ENCODE measurements around the gene PATL2.
"Not testable (repeated sequence)": the region's sequence is repeated elsewhere in the genome, so short reads cannot be mapped to it uniquely, and the experiment has no call there.

Gene PATL2

DNA sequence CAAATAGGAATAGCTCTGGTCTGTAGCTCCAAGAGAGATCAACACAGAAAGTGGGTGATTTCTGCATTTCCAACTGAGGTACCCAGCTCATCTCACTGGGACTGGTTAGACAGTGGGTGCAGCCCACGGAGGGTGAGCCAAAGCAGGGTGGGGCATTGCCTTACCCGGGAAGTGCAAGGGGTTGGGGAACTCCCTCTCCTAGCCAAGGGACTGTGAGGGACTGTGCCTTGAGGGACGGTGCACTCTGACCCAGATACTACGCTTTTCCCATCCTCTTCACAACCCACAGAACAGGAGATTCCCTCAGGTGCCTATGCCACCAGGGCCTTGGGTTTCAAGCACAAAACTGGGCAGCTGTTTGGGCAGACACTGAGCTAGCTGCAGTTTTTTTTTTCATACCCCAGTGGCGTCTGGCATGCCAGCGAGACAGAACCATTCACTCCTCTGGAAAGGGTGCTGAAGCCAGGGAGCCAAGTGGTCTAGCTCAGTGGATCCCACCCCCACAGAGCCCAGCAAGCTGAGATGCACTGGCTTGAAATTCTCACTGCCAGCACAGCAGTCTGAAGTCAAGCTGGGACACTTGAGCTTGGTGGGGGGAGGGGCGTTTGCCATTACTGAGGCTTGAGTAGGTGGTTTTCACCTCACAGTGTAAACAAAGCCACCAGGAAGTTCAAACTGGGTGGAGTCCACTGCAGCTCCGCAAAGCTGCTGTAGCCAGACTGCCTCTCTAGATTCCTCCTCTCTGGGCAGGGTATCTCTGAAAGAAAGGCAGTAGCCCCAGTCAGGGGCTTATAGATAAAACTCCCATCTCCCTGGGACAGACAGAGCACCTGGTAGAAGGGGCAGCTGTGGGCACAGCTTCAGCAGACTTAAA lies 28.1 kb downstream of the PATL2 start:
- ATAC-seq, result peak; percentile 71
- H3K9me3 Mint-ChIP-seq, H3K27me3 Mint-ChIP-seq: not testable (repeated sequence)
- H3K4me1 Mint-ChIP-seq, result peaks cover 86% of the 10 kb centered on the region
- H3K36me3 Mint-ChIP-seq (ENCODE audit: low read depth), result peaks cover 20% of the 10 kb centered on the region
- H3K27ac Mint-ChIP-seq, result peak overlapping the region; percentile 67
- H3K4me3 Mint-ChIP-seq, result peak overlapping the region; percentile 60
- DNase-seq, result peak; percentile 79

DNA sequence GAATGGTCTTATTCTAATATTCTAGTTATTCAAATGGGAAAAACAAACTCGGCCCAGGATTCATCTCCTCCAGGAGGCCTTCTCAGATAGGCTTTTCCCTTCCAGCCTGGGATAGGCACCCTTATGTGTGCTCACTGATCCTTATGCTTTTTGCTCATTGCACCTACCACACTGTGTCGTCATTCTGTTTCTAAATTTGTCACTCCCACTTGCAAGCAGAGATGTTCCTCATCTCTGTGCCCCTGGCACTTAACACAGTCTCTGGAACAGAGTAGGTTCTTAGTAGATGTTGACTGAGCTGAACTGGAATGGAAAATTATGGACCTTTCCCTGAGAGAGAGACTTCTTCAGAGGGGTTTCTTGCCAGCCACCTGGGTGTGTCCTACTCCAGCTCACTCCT lies 28.9 kb downstream of the PATL2 start:
- Mint-ChIP-seq H3K4me3 (peak overlapping the region; percentile 60), H3K27ac (peak overlapping the region; percentile 67), H3K27me3 (no peaks in the 10 kb centered on the region), H3K9me3 (peaks cover 6% of the 10 kb centered on the region), H3K4me1 (peaks cover 87% of the 10 kb centered on the region), H3K36me3 (ENCODE audit: low read depth) (peaks cover 14% of the 10 kb centered on the region)
- ATAC-seq (peak; percentile 41), DNase-seq (no peak)

DNA sequence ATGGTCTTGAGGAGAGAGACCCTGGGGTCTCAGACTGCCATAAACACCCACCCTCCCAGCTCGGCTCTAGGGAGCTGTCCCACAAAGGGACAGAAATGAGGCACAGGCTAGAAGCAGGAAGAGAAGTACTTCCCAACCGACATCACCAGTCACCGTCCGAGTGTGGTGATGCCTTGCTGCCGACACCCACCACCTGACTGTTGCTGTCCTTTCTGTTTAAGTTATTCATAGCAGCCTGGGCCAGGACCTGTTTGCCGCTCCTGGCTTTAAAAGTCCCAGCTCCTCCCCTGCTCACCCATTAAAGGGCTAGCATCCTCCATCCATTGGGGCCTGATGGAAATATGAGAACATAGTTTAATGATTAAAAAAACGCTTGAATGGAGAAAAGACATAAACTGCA lies 34.4 kb downstream of the PATL2 start:
- H3K36me3 Mint-ChIP-seq (ENCODE audit: low read depth), result no peaks in the 10 kb centered on the region
- H3K27ac Mint-ChIP-seq, result peak overlapping the region; percentile 90
- ATAC-seq (peak; percentile 69), DNase-seq (peak; percentile 55)
- H3K27me3 Mint-ChIP-seq, result no peaks in the 10 kb centered on the region
- H3K4me1 Mint-ChIP-seq, result peaks cover 81% of the 10 kb centered on the region
- no peaks in the 10 kb centered on the region for H3K9me3 Mint-ChIP-seq
- H3K4me3 Mint-ChIP-seq, result peak overlapping the region; percentile 73

DNA sequence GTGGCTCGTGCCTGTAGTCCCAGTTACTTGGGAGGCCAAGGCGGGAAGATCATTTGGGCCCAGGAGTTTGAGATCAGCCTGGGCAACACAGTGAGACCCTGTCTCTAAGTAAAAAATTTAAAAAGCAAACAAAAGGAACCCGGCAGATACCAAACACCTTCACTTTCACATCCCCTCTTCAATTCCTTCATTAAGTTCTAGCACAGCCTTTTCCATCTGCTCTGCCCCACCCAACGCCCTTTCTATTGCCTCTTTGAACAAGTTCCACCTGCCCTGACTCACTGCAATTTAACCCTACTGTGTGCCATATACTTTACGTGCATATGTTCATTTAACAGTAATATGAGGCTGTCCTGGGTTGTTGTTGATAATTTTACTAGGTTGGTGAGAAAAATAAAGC lies 35.2 kb downstream of the PATL2 start:
- ATAC-seq (no peak), DNase-seq (no peak)
- H3K9me3 Mint-ChIP-seq, result no peaks in the 10 kb centered on the region
- H3K4me1 Mint-ChIP-seq, result peaks cover 82% of the 10 kb centered on the region
- no peaks in the 10 kb centered on the region for H3K36me3 Mint-ChIP-seq (ENCODE audit: low read depth)
- H3K27ac Mint-ChIP-seq, result peak overlapping the region; percentile 90
- peak overlapping the region; percentile 73 for H3K4me3 Mint-ChIP-seq
- H3K27me3 Mint-ChIP-seq, result no peaks in the 10 kb centered on the region

DNA sequence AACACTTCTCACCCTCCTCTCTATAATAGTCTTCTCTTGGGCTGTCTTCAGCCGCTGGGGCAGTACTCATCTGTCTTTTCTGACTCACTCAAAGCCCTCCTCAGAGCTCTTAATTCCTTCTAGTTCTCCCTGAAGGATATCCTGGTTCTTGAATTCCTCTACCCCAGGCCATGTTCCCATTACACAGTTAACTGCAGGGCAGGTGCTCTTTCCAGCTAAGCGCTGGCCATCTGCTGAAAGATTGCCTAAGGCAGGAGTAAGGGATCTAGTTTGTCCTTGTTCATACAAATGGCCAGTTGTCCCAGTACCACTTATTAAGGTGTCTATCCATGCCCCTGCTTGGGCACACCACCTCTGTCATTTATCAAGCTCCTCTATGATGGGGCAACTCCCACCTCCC lies 37.5 kb downstream of the PATL2 start:
- Mint-ChIP-seq H3K36me3 (ENCODE audit: low read depth) (no peaks in the 10 kb centered on the region), H3K9me3 (no peaks in the 10 kb centered on the region), H3K4me3 (no peak overlapping the region), H3K27ac (no peak overlapping the region), H3K27me3 (no peaks in the 10 kb centered on the region), H3K4me1 (peaks cover 84% of the 10 kb centered on the region)
- DNase-seq (no peak), ATAC-seq (no peak)

DNA sequence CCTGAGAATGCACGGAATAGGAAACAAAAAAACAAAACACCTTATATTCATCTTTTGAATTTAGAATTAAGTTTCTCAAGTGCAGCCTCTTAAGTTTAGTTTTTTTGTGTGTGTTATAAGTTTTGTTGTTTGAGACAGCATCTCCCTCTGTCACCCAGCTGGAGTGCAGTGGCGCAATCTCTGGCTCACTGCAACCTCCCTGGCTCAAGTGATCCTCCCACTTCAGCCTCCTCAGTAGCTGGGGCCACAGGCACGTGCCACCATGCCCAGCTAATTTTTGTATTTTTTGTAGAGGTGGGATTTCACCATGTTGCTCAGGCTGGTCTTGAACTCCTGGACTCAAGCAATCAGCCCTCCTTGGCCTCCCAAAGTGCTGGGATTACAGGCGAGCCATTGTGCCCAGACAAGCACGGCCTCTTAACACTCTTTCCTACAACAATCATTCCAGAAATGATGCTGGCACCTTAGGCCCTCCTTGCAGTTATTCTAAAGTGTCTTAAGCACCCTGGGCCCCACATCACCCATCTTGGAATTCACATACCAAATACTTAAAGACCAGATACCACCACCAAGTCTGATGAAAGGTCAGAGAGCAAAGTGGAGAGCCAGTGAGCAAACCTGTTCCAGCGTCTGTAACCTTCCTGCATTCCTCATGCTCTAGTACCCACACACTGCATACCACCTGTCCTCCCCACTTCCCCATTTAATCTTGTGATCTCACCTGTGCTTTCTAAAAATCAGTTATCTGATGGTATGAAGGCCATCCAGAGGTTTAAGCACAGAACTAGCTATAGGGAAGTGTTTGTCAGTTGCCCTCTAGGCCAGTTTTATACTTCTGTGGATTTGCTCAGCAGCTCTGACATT lies 40.8 kb downstream of the PATL2 start:
- Mint-ChIP-seq H3K4me1 (peaks cover 79% of the 10 kb centered on the region), H3K36me3 (ENCODE audit: low read depth) (no peaks in the 10 kb centered on the region)

DNA sequence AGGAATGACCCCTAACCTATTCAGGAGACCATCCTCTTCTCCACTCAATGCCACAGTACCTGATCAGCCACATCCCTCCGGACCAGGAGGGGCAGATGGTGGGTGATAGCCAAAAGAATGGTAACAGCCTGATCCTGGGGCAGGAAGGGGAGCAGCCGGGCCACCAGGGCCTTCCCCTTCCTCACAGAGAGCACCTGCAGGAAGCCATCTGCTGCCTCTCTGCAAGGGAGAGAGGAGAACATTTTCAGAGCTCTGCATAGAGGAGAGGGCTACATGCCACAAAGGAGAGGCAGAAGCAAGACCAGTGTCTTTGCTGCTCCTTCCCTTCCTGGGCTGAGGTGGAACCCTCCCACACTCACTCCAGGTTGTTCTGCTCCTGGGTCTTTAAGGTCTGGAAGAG lies 42.2 kb downstream of the PATL2 start:
- no peak overlapping the region for H3K27ac Mint-ChIP-seq
- no peaks in the 10 kb centered on the region for H3K9me3 Mint-ChIP-seq
- H3K27me3 Mint-ChIP-seq, result no peaks in the 10 kb centered on the region
- H3K4me3 Mint-ChIP-seq, result no peak overlapping the region
- ATAC-seq, result no peak
- H3K36me3 Mint-ChIP-seq (ENCODE audit: low read depth), result no peaks in the 10 kb centered on the region
- H3K4me1 Mint-ChIP-seq, result peaks cover 86% of the 10 kb centered on the region
- no peak for DNase-seq

More for the DNA sequence above, 40.8 kb downstream of the PATL2 start:
- H3K27ac Mint-ChIP-seq, result peak overlapping the region; percentile 77
- H3K27me3 Mint-ChIP-seq, result no peaks in the 10 kb centered on the region
- H3K4me3 Mint-ChIP-seq, result no peak overlapping the region
- DNase-seq, result no peak
- no peak for ATAC-seq
- no peaks in the 10 kb centered on the region for H3K9me3 Mint-ChIP-seq

DNA sequence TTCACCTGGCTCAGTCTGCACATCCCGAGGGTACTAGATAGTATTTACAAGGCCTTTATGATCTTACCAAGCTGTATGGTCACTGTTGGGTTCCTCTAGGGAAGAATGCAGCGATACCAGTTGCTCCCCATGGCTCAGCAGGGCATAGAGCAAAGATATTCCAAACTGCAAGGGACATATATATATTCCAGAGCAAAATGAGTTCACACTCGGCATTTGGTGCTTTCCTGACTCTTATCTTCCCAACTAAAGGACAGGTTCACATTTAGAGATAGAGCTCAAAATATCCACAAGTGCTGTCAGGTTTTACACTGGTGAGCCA lies 44.1 kb downstream of the PATL2 start:
- Mint-ChIP-seq H3K4me1 (peaks cover 76% of the 10 kb centered on the region), H3K36me3 (ENCODE audit: low read depth) (peaks cover 2% of the 10 kb centered on the region), H3K4me3 (peak overlapping the region; percentile 71), H3K27ac (peak overlapping the region; percentile 93), H3K9me3 (no peaks in the 10 kb centered on the region), H3K27me3 (no peaks in the 10 kb centered on the region)
- no peak for DNase-seq
- ATAC-seq, result no peak

DNA sequence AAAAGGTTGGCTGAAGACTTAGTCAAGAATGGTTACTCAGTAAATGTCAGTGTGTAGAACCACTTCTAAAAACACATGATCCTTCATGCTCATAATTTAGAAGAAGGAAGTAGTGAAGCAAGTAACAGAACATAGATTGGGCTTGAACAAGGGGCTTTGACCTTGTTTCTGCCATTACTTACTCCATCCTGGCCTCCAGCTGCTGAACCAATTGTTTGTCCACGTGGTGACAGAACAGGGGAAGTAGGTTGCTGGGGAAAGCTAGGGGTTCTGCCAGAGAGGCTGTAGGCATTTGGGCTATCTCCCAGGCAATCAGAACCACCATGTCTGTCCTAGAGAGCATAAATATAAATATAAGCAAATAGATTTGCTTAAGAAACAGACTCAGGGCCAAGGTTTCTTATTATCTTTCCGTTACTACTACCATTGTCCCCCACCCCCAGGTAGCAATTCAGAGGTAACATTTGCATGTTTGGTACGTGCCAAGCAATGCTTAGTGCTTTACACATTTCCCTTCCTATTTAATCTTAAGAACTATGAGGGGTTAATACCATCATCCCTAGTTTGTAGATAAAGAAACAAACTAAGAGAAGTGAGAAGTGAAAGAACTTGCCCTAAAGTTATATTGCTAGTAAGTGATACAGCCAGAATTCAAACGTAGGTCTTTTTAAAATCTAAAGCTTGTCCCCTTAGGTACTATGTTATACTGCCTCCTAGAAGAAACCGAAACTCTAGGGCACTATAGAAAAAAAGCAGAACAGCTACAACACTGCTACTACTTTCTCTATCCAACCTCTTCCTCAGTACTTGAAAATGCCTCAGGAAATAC lies 44.7 kb downstream of the PATL2 start:
- H3K36me3 Mint-ChIP-seq (ENCODE audit: low read depth), result peaks cover 2% of the 10 kb centered on the region
- H3K9me3 Mint-ChIP-seq, result no peaks in the 10 kb centered on the region
- peaks cover 76% of the 10 kb centered on the region for H3K4me1 Mint-ChIP-seq
- no peak for ATAC-seq
- H3K27ac Mint-ChIP-seq, result peak overlapping the region; percentile 93
- DNase-seq, result no peak
- H3K4me3 Mint-ChIP-seq, result peak overlapping the region; percentile 71
- no peaks in the 10 kb centered on the region for H3K27me3 Mint-ChIP-seq

DNA sequence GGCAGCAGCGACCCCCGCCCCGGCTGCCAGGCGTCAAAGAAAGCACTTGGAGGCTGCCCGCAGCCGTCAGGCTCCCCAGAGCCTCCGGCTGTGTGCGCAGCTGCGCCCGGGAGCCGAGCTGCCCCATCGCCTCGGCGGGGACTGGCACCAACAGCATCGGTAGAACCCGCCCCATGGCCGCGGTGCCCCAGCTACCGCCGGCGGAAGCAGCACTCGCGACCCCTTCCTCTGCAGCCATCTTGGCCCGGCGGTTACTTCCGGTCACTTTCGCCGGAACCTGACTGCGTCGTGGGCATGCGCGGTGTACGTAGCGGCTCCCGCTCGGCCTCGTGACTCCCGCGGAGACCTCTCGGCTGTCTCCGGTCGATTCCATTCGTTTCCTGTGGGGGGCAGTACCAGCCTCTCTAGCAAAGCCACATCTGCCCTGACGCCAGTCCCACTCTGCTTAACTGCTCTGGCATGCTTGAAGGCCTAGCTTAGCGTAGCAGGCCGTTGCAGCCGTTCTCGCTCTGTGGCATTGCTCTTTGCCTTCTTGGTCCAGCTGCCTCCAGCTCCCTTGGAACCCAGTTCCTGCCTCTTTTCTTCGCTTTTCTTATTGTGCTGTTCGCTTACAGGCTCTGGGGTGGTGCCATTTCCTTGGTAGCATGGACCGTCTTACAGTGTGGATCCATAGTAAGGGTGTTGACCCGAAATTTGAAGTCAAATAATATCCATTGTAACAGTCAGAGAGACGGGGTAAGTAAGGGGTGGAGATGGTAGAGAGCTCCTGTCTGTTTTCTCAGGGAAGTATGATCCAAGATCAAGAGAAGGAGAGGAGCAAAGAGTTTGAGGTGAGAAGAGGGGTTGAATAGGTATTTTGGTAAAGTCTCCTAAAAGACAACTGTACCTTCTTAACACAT lies 47.5 kb downstream of the PATL2 start, which contains the start of gene SPG11:
Gene SPG11, minus strand, starts transcription at position 253 of the 899 bp plus-strand sequence. Its CDS starts 15 bp downstream, at position 238.
- H3K4me3 Mint-ChIP-seq, result peak within 1 kb of the TSS; percentile 98
- H3K36me3 Mint-ChIP-seq (ENCODE audit: low read depth), result peaks cover 18% of the 10 kb centered on the region
- no peaks in the 10 kb centered on the region for H3K27me3 Mint-ChIP-seq
- peaks cover 67% of the 10 kb centered on the region for H3K4me1 Mint-ChIP-seq
- peak; percentile 98 for DNase-seq
- peak within 1 kb of the TSS; percentile 93 for H3K27ac Mint-ChIP-seq
- no peaks in the 10 kb centered on the region for H3K9me3 Mint-ChIP-seq
- ATAC-seq, result peak; percentile 92

DNA sequence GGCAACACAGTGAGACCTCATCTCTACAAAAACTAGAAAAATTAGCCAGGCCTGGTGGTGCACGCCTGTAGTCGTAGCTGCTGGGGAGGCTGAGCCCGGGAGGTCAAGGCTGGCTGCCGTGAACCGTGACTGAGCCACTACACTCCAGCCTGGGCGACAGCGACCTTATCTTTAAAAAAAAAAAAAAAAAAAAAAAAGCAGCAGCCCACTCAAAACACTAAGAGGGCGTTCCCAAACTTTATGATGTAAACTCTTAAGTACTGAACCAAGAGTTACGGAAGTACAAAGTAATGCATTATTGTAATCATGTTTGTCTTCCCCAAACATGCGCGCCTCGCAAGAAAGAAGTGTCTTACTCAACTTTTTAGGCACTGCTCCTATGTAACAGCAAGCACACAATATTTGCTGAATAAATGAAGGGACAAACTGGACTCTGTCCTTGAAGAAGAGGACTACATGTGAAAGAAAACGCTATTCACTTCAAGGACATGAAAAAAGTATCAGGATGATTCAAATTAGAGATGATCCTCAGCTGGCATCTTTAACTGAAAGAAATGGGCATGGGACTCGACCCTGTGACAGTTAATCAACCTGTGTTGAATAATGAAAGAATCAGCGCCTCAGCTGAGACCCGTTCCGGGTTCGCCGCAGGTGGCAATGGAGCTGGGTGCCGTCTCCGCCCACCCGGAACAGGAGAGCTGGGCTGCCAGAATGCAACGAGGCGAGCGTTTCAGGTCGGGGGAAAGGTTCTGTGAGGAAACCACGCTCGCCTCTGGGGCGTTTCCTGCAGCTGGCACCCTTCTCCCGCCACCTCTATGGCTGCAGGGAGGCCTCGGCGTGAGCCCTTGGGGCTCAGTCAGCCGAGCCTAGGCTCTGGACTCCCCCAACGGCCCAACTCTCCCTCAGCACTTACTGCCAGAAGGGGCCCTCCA lies 48.4 kb downstream of the PATL2 start:
- H3K36me3 Mint-ChIP-seq (ENCODE audit: low read depth), result peaks cover 19% of the 10 kb centered on the region
- no peaks in the 10 kb centered on the region for H3K27me3 Mint-ChIP-seq
- H3K9me3 Mint-ChIP-seq, result no peaks in the 10 kb centered on the region
- peak overlapping the region; percentile 98 for H3K4me3 Mint-ChIP-seq
- DNase-seq, result peak; percentile 84
- peaks cover 61% of the 10 kb centered on the region for H3K4me1 Mint-ChIP-seq
- H3K27ac Mint-ChIP-seq, result peak overlapping the region; percentile 93
- peak; percentile 64 for ATAC-seq

DNA sequence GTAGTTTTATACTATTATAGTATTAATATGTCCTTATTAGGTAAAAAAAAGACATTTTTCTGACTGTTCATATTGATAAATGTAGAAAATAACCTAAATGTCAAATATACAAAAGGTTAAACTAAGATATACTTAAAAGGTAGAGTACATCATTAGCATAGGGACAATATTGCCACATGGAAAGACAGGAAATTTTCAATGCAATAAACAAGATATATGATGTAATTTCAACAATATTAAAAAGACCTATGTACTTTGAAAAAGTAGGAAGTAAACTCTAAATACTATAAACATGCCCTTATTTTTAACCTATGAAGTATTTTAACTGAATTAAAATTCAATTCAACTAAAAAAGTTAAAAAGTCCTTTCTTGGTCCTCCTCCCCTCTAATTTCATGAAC lies 49.5 kb downstream of the PATL2 start:
- Mint-ChIP-seq H3K27ac (peak overlapping the region; percentile 78), H3K36me3 (ENCODE audit: low read depth) (peaks cover 28% of the 10 kb centered on the region), H3K4me1 (peaks cover 61% of the 10 kb centered on the region), H3K9me3 (no peaks in the 10 kb centered on the region), H3K4me3 (peak overlapping the region; percentile 98), H3K27me3 (no peaks in the 10 kb centered on the region)
- no peak for ATAC-seq
- DNase-seq, result no peak

DNA sequence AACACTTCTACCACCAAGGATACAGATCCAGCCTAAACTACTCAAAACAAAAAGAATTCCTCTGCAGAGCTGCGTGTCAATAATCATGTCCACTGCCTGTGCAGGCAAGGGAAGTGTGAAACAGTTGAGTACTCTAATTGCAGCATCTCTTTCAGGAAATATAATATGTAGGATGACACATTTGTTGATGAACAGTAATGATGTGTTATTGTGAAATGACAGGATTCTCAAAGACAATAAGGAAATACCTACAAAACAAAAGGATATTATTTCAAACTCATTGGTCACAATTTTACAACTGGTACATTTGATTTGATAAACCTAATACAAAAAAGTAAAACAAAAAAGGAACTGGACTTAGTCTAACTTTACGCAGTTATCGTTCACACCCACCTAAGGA lies 52.1 kb downstream of the PATL2 start:
- no peak for DNase-seq
- Mint-ChIP-seq H3K27ac (no peak overlapping the region), H3K9me3 (no peaks in the 10 kb centered on the region), H3K4me3 (no peak overlapping the region), H3K4me1 (peaks cover 45% of the 10 kb centered on the region), H3K36me3 (ENCODE audit: low read depth) (peaks cover 41% of the 10 kb centered on the region), H3K27me3 (no peaks in the 10 kb centered on the region)
- no peak for ATAC-seq

Measured in activated naive CD8-positive, alpha-beta T cell treated with anti-CD3 and anti-CD28 coated beads, Interleukin-2, amount 50 U/mL, for 24 hours (primary cell).